Naive thymus-derived CD4-positive, alpha-beta T cell (primary cell): ENCODE measurements around the gene SMAP1. TPM values are rescaled to one million over a fixed set of nuclear protein-coding genes. Genes with fewer than 3 reads are reported as not detected.

Experiments
- ATAC-seq: fragments of 150-1000 bp; cut with Tn5 transposase; 2 replicates; pipeline ENCODE4 v1.10.0; 2021; ENCODE audit warnings: mild to moderate bottlenecking, moderate library complexity
- CTCF ChIA-PET: fragments of 350-600 bp; sonication (Branson Sonifier 250); formaldehyde crosslinking; loops from one replicate; lab custom pipeline; 2021; ENCODE audit warnings: antibody characterized with exemption; lab: Charles Lee
- POLR2A ChIA-PET: fragments of 350-600 bp; sonication (Branson Sonifier 250); formaldehyde crosslinking; loops from one replicate; lab custom pipeline; 2021; ENCODE audit warnings: antibody characterized with exemption, inconsistent platforms; lab: Charles Lee
- DNase-seq, 9 donors: peaks; one replicate each; pipeline versions ENCODE4 v3.0.0 to v3.0.0-alpha.2; 2020 to 2022; ENCODE audit warnings: mixed read lengths in 1 of 9
- H3K27ac ChIP-seq: one replicate; pipeline ENCODE4 v1.7.0; 2013; ENCODE audit warnings: mild to moderate bottlenecking, low read depth, low read length, moderate library complexity
- H3K27me3 ChIP-seq, 2 donors: one replicate each; pipeline ENCODE4 v1.7.0; 2013; ENCODE audit warnings: low read length in 2 of 2, mild to moderate bottlenecking in 2 of 2, moderate library complexity in 2 of 2; ENCODE audit not compliant: control insufficient read depth in 2 of 2, insufficient read depth in 2 of 2
- H3K36me3 ChIP-seq, 3 experiments: 1 replicate in 2 of 3; 2 replicates in 1 of 3; pipeline ENCODE4 v1.7.0; 2013; ENCODE audit warnings: low read length in 3 of 3, mild to moderate bottlenecking in 3 of 3, moderate library complexity in 1 of 3; ENCODE audit not compliant: insufficient read depth in 3 of 3, control insufficient read depth in 2 of 3
- H3K4me1 ChIP-seq, 2 donors: one replicate each; pipeline ENCODE4 v1.7.0; 2013; ENCODE audit warnings: low read length in 2 of 2, mild to moderate bottlenecking in 2 of 2, moderate library complexity in 1 of 2; ENCODE audit not compliant: control insufficient read depth in 2 of 2, insufficient read depth in 2 of 2
- H3K4me3 ChIP-seq: 2 replicates; pipeline ENCODE4 v1.7.0; 2013; ENCODE audit warnings: mild to moderate bottlenecking, low read length
- H3K9me3 ChIP-seq, 3 experiments: 1 replicate in 2 of 3; 2 replicates in 1 of 3; pipeline ENCODE4 v1.7.0; 2013; ENCODE audit warnings: low read length in 3 of 3; ENCODE audit not compliant: control insufficient read depth in 2 of 3
- H3K27ac Mint-ChIP-seq, 9 donors: one replicate each; pipeline ENCODE4 v1.8.0; 2020 to 2022; ENCODE audit warnings: mixed read lengths in 9 of 9, mild to moderate bottlenecking in 8 of 9, moderate library complexity in 5 of 9, inconsistent platforms in 2 of 9
- H3K27me3 Mint-ChIP-seq, 5 donors: one replicate each; pipeline ENCODE4 v1.8.0; 2021 to 2022; ENCODE audit warnings: mixed read lengths in 5 of 5, mild to moderate bottlenecking in 1 of 5
- H3K36me3 Mint-ChIP-seq, 5 donors: one replicate each; pipeline ENCODE4 v1.8.0; 2020 to 2022; ENCODE audit warnings: mixed read lengths in 5 of 5, mild to moderate bottlenecking in 3 of 5, inconsistent platforms in 1 of 5
- H3K4me1 Mint-ChIP-seq, 7 donors: one replicate each; pipeline ENCODE4 v1.8.0; 2020 to 2022; ENCODE audit warnings: mixed read lengths in 7 of 7, mild to moderate bottlenecking in 3 of 7, inconsistent platforms in 1 of 7
- H3K4me3 Mint-ChIP-seq, 10 donors: one replicate each; pipeline ENCODE4 v1.8.0; 2020 to 2022; ENCODE audit warnings: mild to moderate bottlenecking in 10 of 10, mixed read lengths in 10 of 10, moderate library complexity in 6 of 10, inconsistent platforms in 2 of 10
- H3K9me3 Mint-ChIP-seq, 11 donors: one replicate each; pipeline ENCODE4 v1.8.0; 2020 to 2022; ENCODE audit warnings: mixed read lengths in 11 of 11, mild to moderate bottlenecking in 4 of 11, inconsistent platforms in 1 of 11, moderate library complexity in 1 of 11
- intact Hi-C, 2 donors: fragments of 100-400 bp; cut with micrococcal nuclease; formaldehyde crosslinking; loops; one replicate each; pipeline ENCODE4 v1.15.1; 2023
- polyA plus RNA-seq, 2 donors: library from polyadenylated mRNA; unstranded; fragments of 300-500 nt; fragmentation: Illumina TruSeq; gene quantifications; one replicate each; pipeline ENCODE4 v1.2.3, GENCODE V29; 2021
- total RNA-seq, 6 experiments: library from RNA in 5 of 6; stranded (reverse) in 5 of 6; gene quantifications; 1 replicate in 5 of 6; 2 replicates in 1 of 6; pipeline ENCODE4 v1.2.3 and lab custom pipeline; 2021 to 2026

Gene SMAP1
- total and polyA plus RNA-seq, 7 experiments from 2014 or later: 11.3 to 45.7 (median 19.7) TPM

DNA sequence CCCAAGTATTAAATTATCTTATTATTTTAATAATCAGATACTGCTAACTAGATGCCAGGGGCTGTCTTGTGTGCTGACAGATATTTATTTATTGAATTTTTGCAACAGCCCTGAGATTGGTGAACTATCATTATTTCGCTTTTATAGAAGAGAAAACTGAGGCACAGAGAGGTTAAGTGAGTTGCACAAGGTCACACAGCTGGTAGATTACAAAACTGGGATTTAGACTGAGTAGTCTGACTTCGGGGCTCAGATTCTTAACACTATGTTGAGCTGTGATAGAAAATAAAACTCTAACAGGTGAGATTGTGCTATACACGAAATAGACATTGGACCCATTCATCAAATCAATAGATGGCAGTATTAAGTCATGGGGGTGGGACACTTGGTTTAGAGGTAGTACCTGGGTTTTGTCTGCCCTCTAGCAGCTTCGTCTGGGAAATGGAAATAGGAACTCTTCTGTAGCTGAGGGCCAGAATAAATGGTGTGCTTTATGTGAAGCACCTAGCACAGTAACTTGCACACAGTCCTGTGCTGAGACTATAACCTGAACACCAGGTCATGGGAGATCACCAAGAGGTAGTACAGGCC, 175.7 kb downstream of the SMAP1 start:
- intact Hi-C loops: no loop called here
- H3K9me3 Mint-ChIP-seq: no peaks in the 10 kb centered on the region
- no peak overlapping the region for H3K4me3 ChIP-seq
- H3K27me3 ChIP-seq: no peaks in the 10 kb centered on the region
- CTCF ChIA-PET: no interaction called here
- H3K27ac ChIP-seq: no peak overlapping the region
- POLR2A ChIA-PET: no interaction called here
- peaks cover 4 to 28% (median 20%) of the 10 kb centered on the region in 7 donors for H3K4me1 Mint-ChIP-seq
- no peaks in the 10 kb centered on the region for H3K9me3 ChIP-seq
- DNase-seq (no peak), ATAC-seq (no peak)
- H3K27ac Mint-ChIP-seq: peak overlapping the region in 2 of 9 donors; percentile 46 to 63
- no peak overlapping the region for H3K4me3 Mint-ChIP-seq
- no peaks in the 10 kb centered on the region for H3K27me3 Mint-ChIP-seq
- peaks cover 7 to 31% (median 14%) of the 10 kb centered on the region in 5 donors for H3K36me3 Mint-ChIP-seq
- H3K36me3 ChIP-seq: no peaks in the 10 kb centered on the region
- no peaks in the 10 kb centered on the region for H3K4me1 ChIP-seq

DNA sequence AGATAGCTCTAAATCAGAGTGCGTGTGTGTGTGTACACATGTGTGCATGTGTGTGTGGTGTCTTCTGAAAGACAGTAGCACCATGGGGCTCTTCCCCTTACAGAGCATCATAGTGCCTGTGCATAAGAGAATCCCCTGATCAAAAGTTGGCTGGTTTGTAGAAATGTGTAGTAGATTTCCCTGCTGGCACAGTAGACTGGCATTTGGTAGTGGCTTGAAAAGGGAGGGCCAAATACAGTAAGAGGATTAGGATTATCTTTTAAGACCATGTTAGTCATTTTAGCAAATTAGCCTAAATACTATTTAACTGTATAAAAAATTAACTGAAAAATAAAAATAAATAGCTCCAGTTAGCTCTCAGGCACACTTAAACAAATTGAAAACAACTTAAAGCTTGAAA, 176.6 kb downstream of the SMAP1 start:
- no peaks in the 10 kb centered on the region for H3K9me3 ChIP-seq
- DNase-seq (no peak), ATAC-seq (no peak)
- no peaks in the 10 kb centered on the region for H3K36me3 ChIP-seq
- H3K27me3 ChIP-seq: no peaks in the 10 kb centered on the region
- H3K27me3 Mint-ChIP-seq: no peaks in the 10 kb centered on the region
- ChIA-PET CTCF (no interaction called here), POLR2A (no interaction called here)
- H3K4me3 Mint-ChIP-seq: no peak overlapping the region
- no peak overlapping the region for H3K27ac ChIP-seq
- H3K4me1 Mint-ChIP-seq: peaks cover 3 to 33% (median 19%) of the 10 kb centered on the region in 7 donors
- intact Hi-C loops: no loop called here
- peaks cover 7 to 24% (median 13%) of the 10 kb centered on the region in 5 donors for H3K36me3 Mint-ChIP-seq
- no peaks in the 10 kb centered on the region for H3K9me3 Mint-ChIP-seq
- H3K4me1 ChIP-seq: no peaks in the 10 kb centered on the region
- H3K4me3 ChIP-seq: no peak overlapping the region
- H3K27ac Mint-ChIP-seq: no peak overlapping the region

DNA sequence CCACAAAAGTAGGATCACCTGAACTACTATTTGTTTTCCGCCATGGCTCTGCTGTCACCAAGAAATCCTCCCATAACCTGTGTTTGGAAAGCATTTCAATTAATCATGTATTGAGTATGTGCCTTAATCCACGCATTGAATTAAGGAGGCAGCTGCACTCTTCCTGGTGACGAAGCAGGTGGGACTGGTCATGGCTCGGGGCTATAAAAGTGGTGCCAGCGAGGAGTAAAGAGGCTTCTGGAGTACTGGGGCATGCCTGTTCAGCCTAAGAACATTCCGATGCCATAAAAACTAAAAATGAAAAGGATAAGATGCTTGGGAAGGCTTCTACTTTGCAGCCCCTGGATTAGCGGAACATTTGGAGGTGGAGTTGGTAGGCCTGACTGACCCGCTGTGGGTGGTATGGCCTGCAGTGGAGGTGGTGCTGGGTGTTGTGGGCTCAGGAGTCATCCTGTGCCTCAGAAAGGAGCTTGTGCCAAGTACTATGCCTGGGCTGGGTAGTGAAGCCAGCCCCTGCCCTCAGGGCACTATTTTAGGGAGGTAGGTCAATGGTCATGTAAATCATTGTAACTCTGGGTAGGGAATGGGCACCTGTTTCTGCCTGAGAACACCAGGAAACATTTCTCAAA, 178.6 kb downstream of the SMAP1 start:
- no peaks in the 10 kb centered on the region for H3K4me1 ChIP-seq
- no peaks in the 10 kb centered on the region for H3K9me3 ChIP-seq
- ChIA-PET POLR2A (no interaction called here), CTCF (no interaction called here)
- peaks cover 7 to 22% (median 9%) of the 10 kb centered on the region in 5 donors for H3K36me3 Mint-ChIP-seq
- H3K36me3 ChIP-seq: no peaks in the 10 kb centered on the region
- peaks cover 3 to 33% (median 19%) of the 10 kb centered on the region in 7 donors for H3K4me1 Mint-ChIP-seq
- ATAC-seq (no peak), DNase-seq (no peak)
- intact Hi-C loops: no loop called here
- peak overlapping the region in 1 of 9 donors; percentile 55 for H3K27ac Mint-ChIP-seq
- H3K27me3 ChIP-seq: no peaks in the 10 kb centered on the region
- H3K4me3 Mint-ChIP-seq: peak overlapping the region in 1 of 10 donors; percentile 30
- H3K27me3 Mint-ChIP-seq: no peaks in the 10 kb centered on the region
- H3K4me3 ChIP-seq: no peak overlapping the region
- H3K27ac ChIP-seq: no peak overlapping the region
- H3K9me3 Mint-ChIP-seq: no peaks in the 10 kb centered on the region

DNA sequence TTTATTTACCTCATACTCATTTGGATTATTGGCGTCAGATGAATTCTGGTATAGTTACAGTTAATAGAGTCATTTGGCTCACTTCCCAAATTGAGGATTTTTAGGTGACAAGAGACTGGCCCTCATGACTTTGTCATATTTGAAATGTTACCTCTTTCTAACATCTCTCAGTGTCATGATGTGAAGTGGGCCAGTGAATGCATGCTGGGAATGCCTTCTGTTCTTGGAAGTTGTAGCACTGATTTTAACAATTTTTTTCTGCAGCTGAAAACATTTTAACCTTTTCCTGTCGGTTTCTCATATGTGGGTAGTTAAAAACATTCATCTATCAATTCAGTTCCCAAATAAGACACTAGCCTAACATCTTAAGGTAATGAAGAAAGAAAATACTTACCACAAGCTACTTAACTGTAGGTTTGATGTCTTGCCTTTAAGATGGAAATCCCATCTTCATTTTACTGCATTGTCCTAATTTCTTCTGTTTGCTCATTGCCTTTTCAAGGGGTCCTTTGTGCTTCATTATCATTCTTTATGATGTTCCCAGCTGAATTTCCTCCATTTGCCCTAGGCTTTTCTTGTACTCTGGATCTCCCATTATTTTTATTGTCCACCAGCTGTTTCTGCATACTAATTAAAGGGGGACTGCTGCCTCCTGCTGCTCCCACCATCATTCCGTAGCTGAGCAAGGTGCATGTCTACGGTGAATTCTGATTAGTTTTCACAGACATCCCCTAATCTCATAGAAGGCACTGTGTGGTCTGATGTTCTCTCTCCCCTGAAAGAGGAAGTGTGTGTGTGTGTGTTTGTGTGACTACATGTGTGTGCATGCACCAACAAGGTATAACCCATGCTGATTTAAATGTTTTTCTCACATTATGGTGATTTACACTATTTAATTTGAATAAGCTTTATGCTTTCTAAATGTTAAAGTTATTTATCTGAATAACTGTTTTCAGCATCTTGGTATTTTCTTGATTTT, 179.7 kb downstream of the SMAP1 start:
- Histone ChIP-seq H3K27me3 (no peaks in the 10 kb centered on the region), H3K9me3 (no peaks in the 10 kb centered on the region), H3K4me1 (no peaks in the 10 kb centered on the region), H3K36me3 (peaks cover 0 to 7% (median 0%) of the 10 kb centered on the region in 3 experiments), H3K4me3 (no peak overlapping the region), H3K27ac (no peak overlapping the region)
- Mint-ChIP-seq H3K9me3 (no peaks in the 10 kb centered on the region), H3K27me3 (no peaks in the 10 kb centered on the region), H3K4me3 (no peak overlapping the region), H3K4me1 (peaks cover 3 to 33% (median 19%) of the 10 kb centered on the region in 7 donors), H3K27ac (peak overlapping the region in 5 of 9 donors; percentile 2 to 54 (median 22)), H3K36me3 (peaks cover under 1 to 18% (median 8%) of the 10 kb centered on the region in 5 donors)
- DNase-seq (no peak), ATAC-seq (no peak)
- POLR2A ChIA-PET: no interaction called here
- CTCF ChIA-PET: no interaction called here
- intact Hi-C loops: no loop called here

DNA sequence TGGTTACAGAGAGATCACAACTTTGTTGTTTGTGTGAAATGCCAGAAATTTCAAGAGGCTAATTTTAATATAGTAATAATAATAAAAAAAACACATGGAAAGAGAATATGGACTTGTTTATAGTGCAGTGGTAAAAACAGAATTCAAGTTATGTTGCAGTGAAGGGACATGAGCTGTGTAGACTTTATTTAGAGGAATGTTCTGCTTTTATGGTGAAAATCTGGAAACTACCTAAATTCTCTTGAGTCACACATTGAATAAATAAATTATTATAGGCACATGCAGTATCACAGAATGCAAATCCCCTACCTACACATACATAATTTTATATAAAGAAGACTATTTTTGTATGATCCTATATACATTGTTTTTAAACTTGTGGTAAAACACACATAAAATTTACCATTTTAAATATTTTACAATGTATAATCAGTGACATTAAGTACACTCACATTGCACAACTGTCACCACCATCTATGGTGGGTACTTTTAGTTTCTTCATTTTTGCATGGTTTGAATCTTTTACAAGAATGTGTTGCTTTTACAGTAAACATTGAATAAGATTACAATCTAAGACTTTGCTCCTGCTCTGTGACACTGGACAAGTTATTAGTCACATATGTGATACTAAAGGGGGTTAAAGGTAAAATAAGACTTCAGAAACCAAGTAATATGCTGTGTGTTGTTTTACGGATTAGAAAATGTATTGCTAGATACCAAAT, 181.8 kb downstream of the SMAP1 start:
- no peak overlapping the region for H3K27ac Mint-ChIP-seq
- Histone ChIP-seq H3K27ac (no peak overlapping the region), H3K4me3 (no peak overlapping the region), H3K9me3 (no peaks in the 10 kb centered on the region), H3K36me3 (peaks cover 0 to 10% (median 0%) of the 10 kb centered on the region in 3 experiments), H3K4me1 (no peaks in the 10 kb centered on the region), H3K27me3 (no peaks in the 10 kb centered on the region)
- ATAC-seq (no peak), DNase-seq (no peak)
- H3K4me3 Mint-ChIP-seq: no peak overlapping the region
- H3K4me1 Mint-ChIP-seq: peaks cover 3 to 28% (median 19%) of the 10 kb centered on the region in 7 donors
- ChIA-PET POLR2A (no interaction called here), CTCF (interaction anchor here (0.6 kb wide), 1 partner anchor 35 kb away, joined by 3 read pairs; no protein-coding TSS in a partner anchor)
- intact Hi-C loops: no loop called here
- no peaks in the 10 kb centered on the region for H3K9me3 Mint-ChIP-seq
- no peaks in the 10 kb centered on the region for H3K27me3 Mint-ChIP-seq
- peaks cover 0 to 24% (median 13%) of the 10 kb centered on the region in 5 donors for H3K36me3 Mint-ChIP-seq

DNA sequence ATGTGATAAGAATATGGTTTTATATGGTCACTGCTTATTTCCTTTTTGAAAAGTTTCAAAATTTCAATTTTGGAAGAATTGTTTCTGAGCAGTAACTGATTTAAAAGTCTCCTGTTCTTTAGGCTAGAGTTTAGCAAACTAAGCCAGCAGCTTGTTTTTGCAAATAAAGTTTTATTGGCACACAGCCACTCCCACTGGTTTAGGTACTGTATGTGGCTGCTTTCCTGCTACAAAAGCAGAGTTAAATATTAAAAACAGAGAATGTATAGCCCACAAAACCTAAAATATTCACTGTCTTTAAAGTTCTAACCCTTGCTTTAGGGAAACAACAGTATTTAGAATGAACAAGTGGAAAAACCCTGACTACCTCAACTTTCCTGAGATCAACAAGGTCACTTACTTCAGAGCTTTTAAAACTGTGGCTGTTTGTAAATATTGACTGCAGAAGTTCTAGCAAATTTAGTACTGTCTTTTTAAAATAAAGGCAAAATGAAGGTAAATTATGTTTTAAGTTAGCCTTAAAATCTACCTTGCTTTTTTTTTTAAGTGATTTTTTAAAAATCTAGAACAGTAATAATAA, 185.1 kb downstream of the SMAP1 start:
- no peak for ATAC-seq
- no peak overlapping the region for H3K27ac ChIP-seq
- peaks cover 0 to 14% (median 0%) of the 10 kb centered on the region in 3 experiments for H3K36me3 ChIP-seq
- H3K9me3 ChIP-seq: no peaks in the 10 kb centered on the region
- DNase-seq: no peak
- Mint-ChIP-seq H3K4me3 (no peak overlapping the region), H3K27me3 (no peaks in the 10 kb centered on the region), H3K4me1 (peaks cover 0 to 8% (median 5%) of the 10 kb centered on the region in 7 donors), H3K36me3 (peaks cover 0 to 13% (median 0%) of the 10 kb centered on the region in 5 donors), H3K9me3 (no peaks in the 10 kb centered on the region), H3K27ac (no peak overlapping the region)
- CTCF ChIA-PET: no interaction called here
- no peaks in the 10 kb centered on the region for H3K4me1 ChIP-seq
- POLR2A ChIA-PET: no interaction called here
- intact Hi-C loops: no loop called here
- no peaks in the 10 kb centered on the region for H3K27me3 ChIP-seq
- H3K4me3 ChIP-seq: no peak overlapping the region
